Hippocampal formation (tissue), 2 donors: ENCODE results near the gene ELMO1.
"Not testable (repeated sequence)": the region's sequence is repeated elsewhere in the genome, so short reads cannot be mapped to it uniquely, and the experiment has no call there.

Source experiments
- DNase-seq, 2 donors: peaks; one replicate each; lab custom pipeline; 2025; lab: John Stamatoyannopoulos, UW

ELMO1 gene

GRCh38 chr7:36984710-36985312 is 463.9 kb downstream of the ELMO1 start:
- no peak for DNase-seq

- no peak for DNase-seq
Measured at GRCh38 chr7:36984041-36984521, 464.6 kb downstream of the ELMO1 start.

GRCh38 chr7:36982766-36983165 is 465.9 kb downstream of the ELMO1 start:
- no peak for DNase-seq

GRCh38 chr7:36979810-36980248 is 468.8 kb downstream of the ELMO1 start:
- DNase-seq, result no peak

- DNase-seq, result no peak
Measured at GRCh38 chr7:36978461-36978860, 470.2 kb downstream of the ELMO1 start.

- no peak for DNase-seq
Measured at GRCh38 chr7:36977878-36978277, 470.8 kb downstream of the ELMO1 start.

GRCh38 chr7:36973534-36973933 is 475.1 kb downstream of the ELMO1 start:
- DNase-seq, result not testable (repeated sequence)

GRCh38 chr7:36972140-36972518 is 476.5 kb downstream of the ELMO1 start:
- DNase-seq, result no peak

GRCh38 chr7:36971515-36972139 is 477.0 kb downstream of the ELMO1 start:
- no peak for DNase-seq

- no peak for DNase-seq
Measured at GRCh38 chr7:36970551-36971514, 477.8 kb downstream of the ELMO1 start.

- no peak for DNase-seq
Measured at GRCh38 chr7:36969376-36969775, 479.3 kb downstream of the ELMO1 start.

GRCh38 chr7:36967387-36967786 is 481.3 kb downstream of the ELMO1 start:
- peak; percentile 25 to 71 for DNase-seq

- DNase-seq, result no peak
Measured at GRCh38 chr7:36966636-36967035, 482.0 kb downstream of the ELMO1 start.

GRCh38 chr7:36966039-36966438 is 482.6 kb downstream of the ELMO1 start:
- no peak for DNase-seq

GRCh38 chr7:36965625-36966024 is 483.0 kb downstream of the ELMO1 start:
- DNase-seq, result no peak

- DNase-seq, result no peak
Measured at GRCh38 chr7:36964297-36964696, 484.4 kb downstream of the ELMO1 start.

- DNase-seq, result no peak
Measured at GRCh38 chr7:36962367-36962766, 486.3 kb downstream of the ELMO1 start.

GRCh38 chr7:36961693-36962092 is 487.0 kb downstream of the ELMO1 start:
- no peak for DNase-seq

- no peak for DNase-seq
Measured at GRCh38 chr7:36961097-36961496, 487.6 kb downstream of the ELMO1 start.

- DNase-seq, result no peak
Measured at GRCh38 chr7:36960105-36960504, 488.6 kb downstream of the ELMO1 start.

- DNase-seq, result no peak
Measured at GRCh38 chr7:36958111-36958733, 490.4 kb downstream of the ELMO1 start.

GRCh38 chr7:36957620-36958019 is 491.0 kb downstream of the ELMO1 start:
- no peak for DNase-seq
